ENCODE results near the gene CORIN.
"Not testable (repeated sequence)": the region's sequence is repeated elsewhere in the genome, so short reads cannot be mapped to it uniquely, and the experiment has no call there.

Gene CORIN

DNA sequence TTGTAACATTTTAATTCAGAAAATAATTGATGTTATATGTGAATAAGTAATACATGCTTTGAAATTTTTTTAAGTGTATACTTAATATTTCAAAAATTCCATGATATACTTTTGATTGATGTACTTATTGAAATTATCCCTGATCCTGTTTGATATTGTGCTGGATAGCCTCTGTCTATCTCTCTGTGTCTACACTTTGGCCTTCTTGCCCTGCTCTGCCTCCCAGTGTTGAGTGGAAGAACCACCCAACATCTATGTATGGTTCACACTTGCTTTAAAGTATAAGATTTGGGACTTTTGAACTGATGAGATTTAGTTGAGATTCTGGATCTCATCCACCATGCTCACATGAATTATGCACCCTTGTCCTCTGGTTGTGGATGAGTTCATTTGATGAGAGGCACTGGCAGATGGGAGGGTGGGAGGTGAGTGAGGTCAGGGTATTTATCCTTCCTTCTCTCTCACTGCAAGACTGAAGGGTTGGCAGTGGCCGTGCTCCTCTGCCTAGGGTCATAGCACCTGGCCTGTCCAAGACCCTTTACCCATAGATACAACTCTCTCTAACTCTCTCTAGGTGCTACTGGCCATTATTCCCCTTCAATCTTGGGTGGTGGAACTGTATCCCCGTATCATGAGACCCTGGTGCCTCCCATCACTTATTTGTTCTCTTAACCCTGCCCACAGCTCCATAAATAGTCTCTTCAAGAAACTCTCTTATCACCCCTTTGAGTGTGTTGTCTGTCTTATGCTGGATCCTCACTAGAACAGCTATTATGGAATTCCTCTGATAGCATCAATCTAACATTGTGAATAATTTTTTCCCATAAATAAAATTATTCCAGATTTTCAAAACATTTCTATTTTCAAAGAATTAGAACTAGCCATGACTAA is 75.2 kb downstream of the CORIN start:
- no peak for DNase-seq

GRCh38 chr4:47753316-47753715 is 84.6 kb downstream of the CORIN start:
- DNase-seq = not testable (repeated sequence)

DNA sequence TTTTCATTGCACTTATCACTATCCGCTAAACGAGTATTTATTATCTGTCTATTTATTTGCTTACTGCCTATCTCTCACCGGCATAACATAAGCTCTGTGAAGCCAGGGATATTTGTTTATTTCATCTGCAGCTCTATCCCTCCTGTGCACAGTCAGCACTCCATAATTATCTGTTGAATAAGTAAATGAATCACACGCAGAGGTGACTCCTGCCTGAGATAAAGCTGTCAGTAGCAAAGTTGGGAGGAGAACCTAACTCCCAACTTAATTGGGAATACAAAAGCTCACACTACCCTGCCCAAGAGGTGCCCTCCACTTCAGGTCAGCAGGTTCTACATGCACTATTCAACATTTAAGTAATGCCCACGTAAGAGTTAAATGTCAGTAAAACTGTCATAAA is 85.7 kb downstream of the CORIN start:
- no peak for DNase-seq

- DNase-seq = no peak
These were observed 87.1 kb downstream of the CORIN start for GRCh38 chr4:47750788-47751187.

DNA sequence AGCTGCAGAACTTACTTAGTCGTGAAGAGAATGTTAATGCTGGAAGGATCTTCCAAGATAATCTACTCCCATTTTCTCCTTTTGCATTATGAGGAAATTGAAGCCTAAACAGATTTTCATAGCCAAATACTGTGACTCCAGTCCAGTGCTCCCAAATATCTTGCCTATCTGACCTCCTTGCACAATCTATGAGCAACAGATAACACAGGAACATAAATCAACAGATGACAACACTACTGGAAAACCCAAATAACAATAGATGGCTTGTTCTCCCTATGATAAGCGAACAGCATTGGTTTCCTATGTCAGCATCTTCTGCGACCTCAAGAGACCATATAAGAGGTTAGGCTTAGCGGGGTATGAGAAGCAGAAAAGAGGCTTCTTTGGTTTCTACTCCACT is 88.0 kb downstream of the CORIN start:
- no peak for DNase-seq

DNA sequence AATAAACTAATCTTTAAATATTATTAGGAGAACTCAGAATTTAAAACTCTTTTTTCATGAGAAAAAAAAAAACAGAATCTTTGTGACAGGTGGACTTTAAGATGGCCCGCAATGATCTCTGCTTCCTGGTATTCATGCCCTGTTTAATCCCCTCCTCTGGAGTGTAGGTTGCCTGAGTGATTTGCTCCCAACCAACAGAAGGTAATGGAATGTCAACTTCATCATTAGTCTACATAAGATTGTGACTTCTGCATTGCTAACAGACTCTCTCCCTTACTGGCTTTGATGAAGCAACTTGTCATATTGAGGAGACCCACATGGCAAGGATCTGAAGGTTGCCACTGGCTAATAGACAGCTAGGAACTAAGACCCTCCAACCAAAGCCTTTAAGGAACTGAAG is 88.8 kb downstream of the CORIN start:
- DNase-seq = no peak

- DNase-seq = no peak
These were observed 89.9 kb downstream of the CORIN start for GRCh38 chr4:47747846-47748494.

- no peak for DNase-seq
These were observed 90.7 kb downstream of the CORIN start for GRCh38 chr4:47747211-47747610.

DNA sequence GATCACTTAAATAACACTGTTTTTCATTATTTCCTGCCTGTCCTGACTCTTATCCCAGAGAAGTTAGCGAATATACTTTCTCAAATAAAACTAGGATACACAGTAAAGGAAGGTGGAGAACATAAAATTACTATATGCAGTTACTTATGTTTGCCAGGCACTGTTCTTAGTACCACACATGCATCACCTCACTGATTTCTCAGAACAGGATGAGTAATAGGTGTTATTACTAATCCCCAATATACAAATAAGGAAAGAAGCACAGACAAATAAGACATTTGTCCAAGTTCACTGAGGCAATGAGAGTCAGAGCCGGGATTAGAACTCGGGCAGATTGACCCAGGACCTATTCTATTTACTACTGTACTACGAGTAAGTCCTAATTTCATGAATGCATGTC is 91.7 kb downstream of the CORIN start:
- DNase-seq = no peak

- DNase-seq = no peak
These were observed 93.0 kb downstream of the CORIN start for GRCh38 chr4:47744843-47745382.

GRCh38 chr4:47744253-47744652 is 93.6 kb downstream of the CORIN start:
- DNase-seq = no peak

DNA sequence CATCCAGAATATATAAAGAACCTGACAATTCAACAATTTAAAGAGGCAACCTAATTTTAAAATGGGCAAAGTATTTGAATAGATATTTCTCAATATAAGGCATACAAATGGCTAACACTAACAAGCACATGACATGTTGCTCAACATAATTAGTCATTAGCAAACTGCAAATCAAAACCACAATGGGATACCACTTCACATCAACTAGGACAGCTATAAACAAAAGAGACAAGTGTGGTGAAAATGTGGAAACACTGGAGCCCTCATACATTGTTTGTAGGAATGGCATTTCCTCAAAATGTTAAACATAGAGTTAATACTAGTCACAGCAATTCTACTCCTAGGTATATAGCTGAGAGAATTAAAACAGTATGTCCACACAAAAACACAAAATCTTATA is 96.7 kb downstream of the CORIN start:
- no peak for DNase-seq

DNA sequence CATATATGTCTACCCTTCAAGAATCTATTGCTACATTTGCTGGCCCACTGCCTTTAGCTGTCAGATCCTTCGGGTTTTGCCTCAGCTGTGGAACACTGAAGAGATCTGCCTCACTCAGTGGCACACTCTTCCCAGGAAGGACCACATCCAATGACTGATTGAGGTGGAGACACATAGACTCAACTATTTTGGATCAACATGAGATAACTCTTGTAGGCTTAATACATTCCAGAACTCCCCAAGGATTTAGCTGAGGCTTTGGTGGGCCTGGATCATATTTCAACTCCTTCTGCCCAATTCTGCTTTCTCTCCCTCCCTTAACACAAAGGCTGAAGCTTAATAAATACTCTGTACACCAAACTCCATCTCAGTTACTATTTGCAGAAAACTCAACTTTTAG is 100.5 kb downstream of the CORIN start:
- DNase-seq = no peak

DNA sequence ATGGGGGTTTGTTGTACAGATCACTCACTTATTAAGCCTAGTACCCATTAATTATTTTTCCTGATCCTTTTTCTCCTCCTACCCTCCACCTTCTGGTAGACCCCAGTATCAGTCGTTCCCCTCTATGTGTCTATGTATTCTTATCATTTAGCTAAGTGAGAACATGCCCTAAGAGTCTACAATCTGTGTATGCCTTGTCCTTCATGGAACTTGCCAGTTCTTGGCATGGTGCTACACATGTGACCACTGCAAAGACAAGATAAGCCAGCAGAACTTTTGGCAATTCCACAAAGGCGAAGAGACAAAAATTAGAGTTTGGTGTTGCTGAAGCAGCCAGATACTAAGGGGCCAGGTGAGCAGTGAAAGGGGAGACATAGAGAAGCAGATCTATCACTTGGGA is 101.3 kb downstream of the CORIN start:
- no peak for DNase-seq

DNA sequence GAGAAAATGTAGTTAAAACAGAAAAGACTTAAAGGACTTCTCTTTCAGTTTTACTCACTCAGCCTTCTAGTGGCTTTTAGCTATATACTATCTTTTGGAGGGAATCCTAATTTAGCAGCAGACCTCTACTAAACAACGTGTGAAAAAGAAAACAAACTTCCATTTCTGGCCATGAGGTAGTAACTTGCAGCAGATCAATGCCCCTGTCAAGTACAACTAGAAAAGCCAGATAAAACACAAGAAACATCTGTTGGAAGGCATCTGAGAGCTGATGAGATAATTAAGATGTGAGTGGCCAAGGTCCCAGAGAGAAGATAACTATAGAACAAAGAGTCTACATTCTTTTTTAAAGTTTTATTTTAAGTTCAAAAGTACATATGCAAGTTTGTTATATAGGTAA is 101.7 kb downstream of the CORIN start:
- DNase-seq = no peak

- DNase-seq = no peak
These were observed 104.3 kb downstream of the CORIN start for GRCh38 chr4:47733302-47734175.

DNA sequence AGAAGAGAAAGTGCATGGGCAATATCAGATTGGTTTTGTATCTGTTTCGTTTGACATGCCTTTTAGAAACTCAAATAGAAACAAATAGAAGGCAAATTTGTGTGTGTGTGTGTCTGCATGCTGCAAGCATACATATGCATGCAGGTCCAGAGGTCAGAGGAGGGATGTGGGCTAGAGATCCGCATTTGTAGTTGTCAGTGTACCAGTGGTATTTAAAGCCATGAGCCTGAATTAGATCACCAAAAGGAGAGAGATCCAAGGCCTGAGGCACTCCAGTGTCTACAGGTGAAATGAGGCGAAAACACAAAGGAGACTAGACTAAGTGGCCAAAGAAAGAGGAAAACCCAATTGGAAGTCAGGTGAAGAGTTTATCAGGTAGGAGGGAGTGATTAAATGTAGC is 106.7 kb downstream of the CORIN start:
- no peak for DNase-seq

- no peak for DNase-seq
These were observed 108.7 kb downstream of the CORIN start for GRCh38 chr4:47729131-47729680.

DNA sequence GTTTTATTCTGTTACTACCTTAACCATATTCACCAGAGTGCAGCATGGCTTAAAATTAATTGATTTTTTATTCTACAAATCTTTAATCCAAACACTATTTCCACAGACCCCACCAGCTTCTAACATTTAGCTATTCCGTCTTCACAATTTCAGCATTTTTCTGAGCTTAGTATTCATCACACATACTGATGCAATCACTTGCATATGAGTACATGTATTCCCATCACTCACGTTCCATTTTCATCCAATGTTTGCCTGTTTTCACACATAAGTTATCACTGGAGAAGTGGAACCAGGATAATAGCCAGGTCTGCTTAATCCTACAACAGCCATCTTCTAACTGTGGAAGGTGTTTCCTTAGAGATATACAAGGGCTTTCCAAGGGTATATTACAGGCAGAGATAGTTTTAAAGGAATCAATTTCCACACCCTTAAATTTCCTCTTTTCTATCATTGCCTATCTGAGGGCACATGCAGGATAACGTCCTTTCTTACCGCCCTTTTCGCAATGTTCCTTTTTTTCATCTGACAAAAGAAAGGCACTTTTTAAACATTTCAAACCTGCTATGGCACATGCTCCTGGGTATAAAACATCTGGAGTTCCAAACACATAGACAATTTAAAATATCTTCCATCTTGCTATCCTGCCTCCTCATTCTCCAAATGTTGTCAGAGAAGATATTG is 115.8 kb downstream of the CORIN start:
- DNase-seq = no peak

DNA sequence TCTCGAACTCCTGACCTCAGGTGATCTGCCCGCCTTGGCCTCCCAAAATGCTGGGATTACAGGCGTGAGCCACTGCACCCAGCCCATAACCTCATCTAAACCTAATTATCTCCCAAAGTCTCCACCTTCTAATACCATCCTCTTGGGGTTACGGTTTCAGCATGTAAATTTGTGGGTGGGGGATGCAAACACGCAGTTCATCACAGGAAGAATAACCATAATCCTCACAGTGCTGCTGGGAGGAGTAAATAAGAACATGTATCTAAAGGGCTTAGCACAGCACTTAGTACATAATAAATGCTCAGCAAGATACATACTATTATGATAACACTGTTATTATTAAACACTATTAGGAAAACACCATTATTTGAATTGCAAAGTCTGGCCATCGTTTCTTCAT is 116.4 kb downstream of the CORIN start:
- no peak for DNase-seq

- DNase-seq = no peak
These were observed 117.1 kb downstream of the CORIN start for GRCh38 chr4:47720787-47721186.

DNA sequence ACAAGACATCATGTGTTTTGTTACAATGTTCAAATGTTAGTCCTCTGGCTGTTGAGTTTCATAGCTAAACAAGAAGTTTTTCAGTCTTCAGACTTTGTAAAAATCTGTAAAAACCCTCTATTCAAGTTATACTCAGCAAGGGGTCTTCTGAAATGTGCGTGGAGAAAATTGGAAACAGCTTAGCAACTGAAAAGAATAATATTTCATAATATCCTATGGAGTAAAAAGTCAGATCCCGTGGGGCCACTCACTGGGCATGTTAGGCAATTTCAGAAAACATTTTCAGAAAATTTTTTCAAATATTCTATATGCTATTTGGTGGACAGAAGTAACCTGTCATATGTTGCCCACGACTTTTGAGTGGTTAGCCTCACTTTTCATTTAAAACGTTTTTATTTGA is 118.3 kb downstream of the CORIN start:
- no peak for DNase-seq
